ENCODE data around the gene ACER1.
"Not testable (repeated sequence)": the region's sequence is repeated elsewhere in the genome, so short reads cannot be mapped to it uniquely, and the experiment has no call there.

The ACER1 gene

DNA sequence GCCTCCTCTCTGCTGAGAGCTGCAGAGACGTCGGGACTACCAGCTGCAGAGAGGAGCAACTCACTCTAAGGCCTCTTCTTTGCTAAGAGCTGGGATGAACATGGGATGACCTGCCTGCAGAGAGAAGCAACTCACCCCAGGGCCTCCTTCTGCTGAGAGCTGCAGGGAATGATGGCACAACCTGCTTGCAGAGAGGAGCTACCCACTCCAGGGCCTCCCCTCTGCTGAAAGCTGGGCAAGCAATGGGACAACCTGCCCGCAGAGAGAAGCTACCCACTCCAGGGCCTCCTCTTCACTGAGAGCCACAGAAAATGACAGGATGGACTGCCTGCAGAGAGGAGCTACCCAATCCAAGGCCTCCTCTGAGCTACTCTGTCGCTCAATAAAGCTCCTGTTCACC is 46.7 kb downstream of the ACER1 start:
- no peak for DNase-seq

DNA sequence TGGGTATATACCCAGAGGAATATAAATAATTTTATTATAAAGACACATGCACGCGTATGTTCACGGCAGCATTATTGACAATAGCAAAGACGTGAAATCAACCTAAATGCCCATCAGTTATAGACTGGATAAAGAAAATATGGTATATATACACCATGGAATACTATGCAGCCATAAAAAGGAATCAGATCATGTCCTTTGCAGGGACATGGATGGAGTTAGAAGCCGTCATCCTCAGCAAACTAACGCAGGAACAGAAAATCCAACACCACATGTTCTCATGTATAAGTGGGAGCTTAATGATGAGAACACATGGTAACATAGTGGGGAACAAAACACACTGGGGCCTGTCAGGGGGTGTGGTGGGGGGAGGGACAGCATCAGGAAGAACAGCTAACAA is 51.0 kb downstream of the ACER1 start:
- not testable (repeated sequence) for DNase-seq

DNA sequence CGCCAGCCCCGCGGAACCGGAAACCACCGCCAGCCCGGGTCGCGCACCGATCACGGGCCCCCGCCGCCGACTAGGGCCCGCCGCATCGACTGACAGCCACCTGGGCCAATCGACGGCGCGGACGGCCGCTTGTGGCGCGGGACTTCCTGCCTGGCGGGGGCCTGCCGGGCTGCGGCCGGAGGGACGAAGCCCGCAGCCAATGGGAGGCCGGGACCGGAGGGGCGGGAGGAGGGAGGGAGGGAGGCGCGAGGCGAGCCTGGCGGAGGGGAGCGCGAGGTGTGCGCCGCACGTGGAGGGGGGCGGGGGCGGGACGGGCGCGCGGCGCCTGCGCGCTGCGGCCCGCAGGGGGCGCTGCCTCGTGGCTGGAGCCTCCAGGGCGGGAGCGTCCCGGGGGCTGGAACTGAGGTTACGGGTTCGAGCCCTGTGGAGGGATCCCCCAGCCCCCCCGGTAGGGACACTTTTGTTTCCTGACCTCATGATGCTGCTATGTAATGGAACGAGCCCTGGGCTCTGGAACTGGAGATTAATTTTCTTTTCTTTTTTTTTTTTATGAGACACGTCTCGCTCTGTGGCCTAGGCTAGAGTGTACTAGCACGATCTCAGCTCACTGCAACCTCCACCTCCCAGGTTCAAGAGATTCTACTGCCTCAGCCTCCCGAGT is 53.4 kb downstream of the ACER1 start, which contains the start of gene MLLT1:
MLLT1 (minus strand) TSS at position 45 of the 661 bp plus-strand sequence. CDS start 191 bp downstream, outside the sequence.
- peak; percentile 91 for DNase-seq

DNA sequence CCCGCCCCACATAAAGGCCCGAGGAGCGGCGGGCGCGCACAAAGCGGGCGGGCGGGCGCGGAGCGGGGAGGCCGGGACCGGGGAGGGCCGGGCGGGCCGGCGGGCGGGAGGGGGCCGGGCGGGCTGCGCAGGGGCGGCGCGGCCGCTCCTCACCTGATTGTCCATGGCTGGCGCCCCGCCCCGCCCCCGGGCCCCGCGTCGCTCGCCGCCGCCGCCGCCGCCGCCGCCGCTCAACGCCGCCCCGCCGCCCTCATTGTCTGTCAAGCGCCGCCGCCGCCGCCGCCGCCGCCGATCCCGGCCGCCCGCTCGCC is 53.8 kb downstream of the ACER1 start:
- no peak for DNase-seq

DNA sequence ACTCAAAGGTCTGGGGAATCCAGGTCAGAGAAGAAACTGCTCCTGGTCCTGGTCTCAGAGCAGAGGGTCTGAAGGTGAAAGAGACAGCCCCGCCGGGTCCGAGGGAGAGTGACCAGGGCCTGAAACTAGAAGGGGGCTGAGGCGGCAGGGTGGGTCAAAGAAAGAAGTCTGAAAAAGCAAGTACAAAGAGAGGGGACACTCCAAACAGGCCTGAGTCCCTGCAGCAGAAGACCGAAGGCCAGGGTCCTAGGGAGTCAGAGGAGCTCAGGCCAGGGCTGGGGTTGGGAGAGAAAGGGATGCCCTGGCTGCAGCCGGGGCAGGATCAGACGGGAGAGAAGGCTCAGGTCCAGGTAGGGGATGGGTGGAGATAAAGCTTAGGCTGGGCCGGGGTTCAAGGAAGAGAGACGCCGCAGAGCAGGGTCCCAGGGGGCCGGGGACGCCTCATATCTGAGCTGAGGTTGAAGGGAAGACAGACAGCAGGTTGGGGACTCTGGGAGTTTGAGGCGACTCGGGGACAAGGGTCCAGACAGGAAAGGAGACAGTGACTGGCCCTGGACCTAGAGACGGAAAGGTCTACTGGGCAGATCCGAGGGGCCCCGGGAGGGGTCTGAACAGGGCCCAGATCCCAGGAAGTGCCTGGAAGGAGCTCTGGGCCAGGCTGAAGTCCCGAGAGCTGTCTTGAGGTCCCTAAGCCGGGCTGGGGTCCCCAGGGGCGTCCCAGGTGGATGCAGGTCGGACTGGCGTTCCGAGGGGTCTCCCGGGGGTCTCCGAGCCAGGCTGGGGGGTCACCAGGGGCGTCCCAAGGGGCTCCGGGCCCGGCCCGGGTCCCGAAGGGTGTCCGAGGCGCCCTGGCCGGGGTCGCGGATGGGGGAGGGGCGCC is 54.4 kb downstream of the ACER1 start:
- no peak for DNase-seq

DNA sequence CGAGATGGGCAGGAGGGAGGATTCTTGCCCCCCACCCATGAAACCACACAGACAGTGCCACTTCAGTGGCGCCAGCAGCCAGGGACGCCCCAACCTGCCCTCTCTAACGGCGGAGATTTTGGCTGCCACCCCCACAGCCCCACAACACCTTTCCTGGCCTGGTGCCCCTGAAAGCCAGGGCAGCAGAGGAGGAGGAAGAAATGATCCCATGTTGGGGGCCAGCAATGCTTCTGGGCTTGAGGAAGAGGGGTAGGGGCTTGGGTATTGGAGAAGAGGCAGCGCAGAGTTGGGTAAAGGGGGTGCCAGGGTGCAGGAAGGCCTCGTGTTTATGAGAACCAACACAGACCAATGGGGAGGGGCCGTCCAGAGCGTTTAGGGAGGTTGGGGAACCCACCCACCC is 55.4 kb downstream of the ACER1 start:
- DNase-seq: no peak

DNA sequence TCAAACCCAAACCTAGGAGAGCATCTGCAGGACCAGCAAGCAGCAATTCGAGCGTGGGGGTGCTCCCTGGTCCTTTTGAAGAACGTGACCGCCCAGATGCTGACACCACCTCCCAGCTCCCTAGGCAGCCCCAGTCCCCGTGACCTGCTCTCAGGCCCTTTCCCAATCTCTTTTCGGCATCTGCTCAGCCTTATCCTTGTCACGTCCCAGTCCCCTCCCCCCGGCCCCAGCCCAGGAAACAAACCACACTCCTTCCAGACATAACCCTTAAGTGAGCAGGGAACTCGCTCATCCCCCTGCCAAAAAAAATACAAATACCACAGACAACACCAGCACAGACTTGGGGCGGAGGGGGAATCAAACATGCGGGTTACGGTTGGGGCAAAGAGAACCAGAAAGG is 57.0 kb downstream of the ACER1 start:
- DNase-seq: no peak

DNA sequence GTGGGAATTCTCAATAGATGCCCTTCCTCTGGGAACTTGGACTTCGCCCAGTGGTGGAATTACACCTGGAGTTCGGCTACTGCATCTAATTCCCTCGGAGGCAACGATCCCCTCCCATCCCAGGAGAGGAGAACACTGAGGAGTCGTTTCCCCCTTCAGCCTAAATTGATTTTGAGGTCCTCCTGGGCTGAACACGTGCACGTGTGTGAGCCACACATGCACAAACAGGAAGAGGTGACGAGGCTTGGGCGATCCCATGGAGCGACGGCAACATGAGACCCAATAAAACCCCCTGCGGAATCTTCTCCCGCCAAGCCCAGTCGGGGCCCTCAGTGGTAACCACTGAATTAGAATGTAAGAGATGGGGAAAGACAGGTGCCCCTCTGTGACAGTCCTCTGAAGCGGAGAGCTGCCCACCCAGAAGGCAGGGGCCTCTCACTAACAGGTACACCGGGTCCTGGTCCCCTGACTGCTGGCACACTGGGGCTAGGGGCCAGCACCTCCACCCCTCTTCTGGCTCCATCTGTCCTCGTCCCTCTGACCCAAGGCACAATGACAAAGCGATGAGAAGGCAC is 58.2 kb downstream of the ACER1 start:
- DNase-seq: no peak

DNA sequence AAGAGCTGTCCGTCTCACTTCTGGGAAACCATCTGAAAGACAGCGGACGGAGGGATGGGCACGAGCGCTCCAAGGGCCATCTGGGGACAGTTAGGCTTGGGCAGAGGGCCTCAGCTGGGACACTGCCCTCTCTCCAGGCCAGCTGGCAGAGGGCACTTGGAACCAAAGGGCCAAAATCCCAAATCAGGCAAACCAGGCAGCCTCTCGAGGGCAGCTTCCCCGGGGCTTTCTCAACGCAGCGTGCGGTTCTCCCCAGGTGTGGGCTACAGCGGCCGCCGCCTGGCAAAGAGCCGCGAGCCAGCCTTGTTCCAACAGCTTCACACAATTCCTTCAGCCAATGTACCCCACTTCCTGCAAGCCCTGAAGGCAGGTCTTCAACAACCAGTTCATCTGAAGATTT is 58.7 kb downstream of the ACER1 start:
- no peak for DNase-seq

DNA sequence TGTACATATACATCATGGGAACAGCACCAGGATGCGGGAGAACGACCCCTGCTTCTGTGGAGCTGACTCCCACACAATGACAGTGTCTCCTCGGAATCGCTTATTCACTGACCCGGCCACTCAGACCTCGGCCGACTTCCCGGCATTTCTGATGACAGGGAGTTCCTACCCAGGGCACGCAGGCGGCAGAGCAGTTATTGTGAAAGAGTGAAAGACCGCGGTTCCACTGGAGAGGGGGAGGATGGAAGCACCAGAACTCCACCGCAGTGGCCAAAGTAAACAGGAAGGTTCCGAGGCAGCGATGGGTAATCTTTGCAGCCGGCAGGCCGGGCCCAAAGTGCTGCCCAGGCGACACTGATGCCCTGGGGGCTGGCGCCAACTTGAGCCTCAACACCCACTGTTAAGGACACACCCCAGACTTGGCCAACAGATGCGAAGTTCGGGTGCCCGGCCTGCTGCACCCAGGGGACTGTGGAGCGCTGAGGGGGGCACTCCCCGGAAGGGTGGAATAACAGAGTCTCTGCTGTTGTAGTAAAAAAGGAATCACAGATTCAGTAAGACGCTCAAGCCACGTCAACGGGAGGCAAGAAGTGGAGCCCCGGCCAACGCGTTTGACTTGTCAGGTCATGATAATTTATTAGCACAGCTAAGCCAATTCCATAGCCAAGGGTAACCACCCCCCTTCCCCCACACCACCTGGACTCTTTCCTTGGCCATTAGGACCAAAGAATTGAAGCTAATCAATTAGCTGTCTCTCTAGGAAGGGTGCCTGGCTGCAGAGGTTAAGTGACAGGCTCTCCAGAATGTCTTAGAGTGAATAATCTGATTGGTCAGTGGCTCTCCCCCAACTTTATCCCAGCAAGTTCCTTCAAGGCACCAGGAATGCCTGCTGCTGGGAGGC is 59.5 kb downstream of the ACER1 start:
- no peak for DNase-seq

DNA sequence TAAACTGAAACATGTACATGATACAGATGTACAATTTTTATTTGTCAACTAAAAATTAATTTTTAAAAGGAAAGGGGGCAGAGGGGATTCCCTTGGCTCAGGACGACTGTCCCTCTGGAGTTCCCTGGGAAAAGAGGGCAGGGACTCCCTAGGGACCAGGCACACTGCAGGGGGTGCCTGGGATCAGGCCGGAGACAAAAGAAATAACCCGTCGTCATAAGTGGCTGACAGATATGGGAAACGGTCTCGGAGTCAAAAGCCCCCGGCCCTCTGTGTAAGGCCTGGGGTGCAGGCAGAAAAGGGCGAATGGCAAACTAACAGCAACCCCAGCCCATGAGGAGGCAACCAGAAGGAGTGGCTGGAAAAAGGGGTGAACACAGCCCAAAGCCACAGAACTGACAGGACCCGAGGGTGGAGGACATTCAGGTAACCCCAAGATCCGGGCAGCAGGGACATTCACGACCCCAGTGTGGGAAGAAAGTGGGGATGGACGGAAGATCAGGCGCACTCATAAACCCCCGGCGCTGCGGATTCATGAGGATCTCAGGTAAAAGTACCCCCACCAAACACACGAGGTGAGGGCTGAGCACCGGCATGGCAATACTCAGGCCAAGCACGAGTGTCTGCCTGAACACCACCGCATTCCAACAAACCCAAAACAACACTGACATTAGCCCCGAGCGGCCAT is 60.4 kb downstream of the ACER1 start:
- DNase-seq: no peak

DNA sequence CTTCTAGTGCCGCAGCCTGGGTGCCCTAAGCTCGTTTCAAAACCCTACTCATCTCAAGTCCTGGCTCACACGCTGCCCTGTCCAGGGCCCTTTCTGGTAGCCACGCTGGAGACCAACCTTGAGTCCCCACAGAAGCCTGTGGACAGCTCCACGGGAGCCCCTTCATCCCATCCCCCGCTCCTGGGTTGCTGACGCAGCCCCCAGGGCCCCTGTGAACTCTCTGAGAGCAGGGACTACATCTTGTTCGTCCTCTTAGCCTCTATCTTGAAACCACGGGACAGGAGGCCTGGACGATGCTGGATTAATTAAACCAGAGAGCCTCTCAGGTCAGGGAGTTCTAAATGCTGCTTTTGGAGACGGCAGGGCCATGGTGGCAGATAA is 61.0 kb downstream of the ACER1 start:
- no peak for DNase-seq

DNA sequence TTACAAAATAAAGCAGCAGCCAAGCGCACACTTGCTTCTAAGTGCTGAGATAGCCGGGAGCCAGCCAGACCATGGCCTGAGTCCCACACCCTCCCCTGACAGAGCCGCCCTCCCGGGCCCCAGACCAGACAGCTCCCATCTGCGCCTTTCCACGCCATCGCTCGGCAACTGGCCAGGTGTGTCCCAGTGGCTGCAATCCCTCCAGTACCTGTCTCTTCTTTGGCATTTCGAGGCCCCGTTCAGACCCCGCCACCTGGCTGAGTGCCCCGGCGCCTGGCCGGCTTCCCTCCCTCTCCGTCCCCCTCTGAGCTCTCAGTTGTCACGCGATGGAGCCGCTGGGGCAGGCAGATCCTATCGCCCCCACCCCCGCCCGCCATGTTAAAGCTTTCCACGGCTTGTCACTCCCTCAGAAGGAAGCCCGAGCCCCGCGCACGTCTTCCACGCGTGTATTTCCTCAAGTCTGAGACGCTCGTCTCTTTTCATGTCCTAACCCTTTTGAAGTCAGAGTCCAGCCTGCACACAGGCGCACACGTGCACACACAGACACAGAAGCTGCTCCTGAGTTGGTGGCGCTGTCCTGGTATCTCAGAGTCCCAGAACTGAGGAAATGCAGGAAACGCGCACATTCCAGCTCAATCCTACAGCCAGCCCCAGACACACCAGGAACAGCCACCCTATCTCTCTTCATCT is 61.5 kb downstream of the ACER1 start:
- no peak for DNase-seq

DNA sequence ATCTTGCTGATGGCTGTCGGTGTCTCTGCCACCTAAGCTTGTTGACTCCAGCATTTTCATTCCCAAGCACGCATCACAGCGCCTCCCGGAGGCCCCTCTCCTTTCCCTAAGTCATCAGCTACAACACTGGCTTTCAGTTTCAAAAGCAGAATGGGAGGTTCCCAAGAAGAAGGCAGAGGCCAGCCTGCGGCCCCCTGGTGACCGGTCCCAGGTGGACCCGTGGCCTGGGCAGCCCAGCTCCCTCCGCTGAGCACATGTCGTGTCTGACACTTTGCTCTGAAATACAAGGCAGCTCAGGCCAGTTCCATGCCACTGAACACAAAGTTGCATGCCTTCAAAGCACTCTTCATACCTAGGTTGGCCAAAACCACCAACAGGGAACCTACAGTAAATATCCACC is 62.2 kb downstream of the ACER1 start:
- no peak for DNase-seq

DNA sequence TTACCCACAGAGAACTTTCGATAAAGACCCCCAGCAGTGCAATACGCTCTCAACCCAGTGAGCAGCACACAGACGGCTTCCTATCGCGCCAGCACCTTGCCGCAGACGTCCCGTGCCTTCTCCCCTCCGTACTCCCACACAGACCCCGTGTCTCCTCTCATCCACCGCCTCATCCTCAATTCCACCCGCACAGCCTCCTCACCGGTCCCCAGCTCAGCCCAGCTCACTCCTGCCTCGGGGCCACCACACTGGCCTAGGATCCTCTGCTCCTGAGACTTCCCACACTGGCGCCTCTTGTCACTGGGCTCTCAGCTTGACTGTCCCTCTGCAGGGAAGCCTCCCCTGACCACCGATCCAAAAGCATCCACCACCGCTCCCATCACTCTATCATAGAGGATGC is 62.6 kb downstream of the ACER1 start:
- no peak for DNase-seq

DNA sequence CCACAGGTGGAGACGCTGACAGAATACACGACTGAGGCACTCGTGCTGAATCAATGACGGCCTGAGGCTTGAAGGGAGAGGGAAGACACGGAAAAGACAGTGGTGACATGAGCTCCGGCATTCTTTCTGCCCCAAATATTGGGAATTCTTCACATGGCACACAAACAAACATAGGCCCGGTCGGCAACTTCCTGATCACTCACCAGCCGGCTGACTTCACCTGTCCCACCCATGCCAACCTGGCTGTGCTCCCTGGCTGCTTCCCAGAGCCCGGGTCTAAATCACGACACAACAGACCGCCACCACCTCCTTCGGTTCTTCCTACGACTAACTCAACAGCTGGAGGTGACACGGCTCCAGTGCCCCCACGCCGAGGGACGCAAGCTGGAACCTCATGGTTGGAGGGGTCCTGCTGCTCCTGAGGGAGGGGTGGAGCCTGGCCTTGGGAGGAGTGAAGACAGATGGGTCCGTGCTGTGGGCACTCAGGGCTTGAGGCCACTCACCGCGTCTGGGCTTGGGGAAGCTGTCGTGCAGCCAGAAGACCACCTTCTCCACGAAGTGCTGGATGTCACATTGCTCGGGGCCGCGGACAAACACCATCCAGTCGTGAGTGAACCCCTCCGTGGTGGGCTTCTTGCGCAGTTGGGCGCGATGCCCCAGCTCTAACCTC is 63.2 kb downstream of the ACER1 start:
- no peak for DNase-seq

DNA sequence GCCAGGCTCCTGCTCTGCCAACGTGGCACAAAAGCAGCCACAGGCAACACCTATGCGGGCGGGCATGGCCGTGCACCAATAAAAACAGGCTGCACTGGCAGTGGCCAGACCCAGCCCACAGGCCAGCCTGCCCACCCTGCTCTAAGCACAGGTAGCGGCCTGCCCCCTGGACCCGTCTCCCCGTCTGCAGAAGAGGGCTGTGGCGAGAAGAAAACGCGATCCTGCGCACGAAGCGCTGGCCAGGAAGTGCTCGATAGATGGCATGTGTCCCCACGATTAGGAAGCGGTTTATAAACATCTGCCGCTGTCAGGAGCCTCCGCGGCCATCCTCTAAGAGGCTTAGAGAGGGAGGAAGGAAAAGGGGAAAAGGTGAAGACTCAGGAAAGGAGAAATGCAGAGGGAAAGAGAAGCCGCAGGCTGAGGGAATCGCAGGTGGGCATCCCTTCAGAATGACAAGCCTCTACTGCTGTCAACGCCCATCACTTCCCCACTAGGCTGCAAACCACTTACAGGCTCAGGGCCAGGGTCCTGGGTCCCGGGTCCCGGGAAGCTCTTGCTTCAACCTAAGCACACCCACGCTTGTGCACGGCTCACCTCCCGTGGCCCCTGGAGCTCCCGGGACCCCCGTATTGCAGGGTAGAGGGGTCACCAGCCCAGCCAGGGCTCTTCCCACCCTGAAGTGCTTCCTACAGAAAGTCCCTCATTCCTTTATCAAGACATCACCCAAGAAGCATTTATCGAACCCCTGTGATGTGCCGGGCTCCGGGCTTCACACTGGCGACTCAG is 64.1 kb downstream of the ACER1 start:
- DNase-seq: no peak

DNA sequence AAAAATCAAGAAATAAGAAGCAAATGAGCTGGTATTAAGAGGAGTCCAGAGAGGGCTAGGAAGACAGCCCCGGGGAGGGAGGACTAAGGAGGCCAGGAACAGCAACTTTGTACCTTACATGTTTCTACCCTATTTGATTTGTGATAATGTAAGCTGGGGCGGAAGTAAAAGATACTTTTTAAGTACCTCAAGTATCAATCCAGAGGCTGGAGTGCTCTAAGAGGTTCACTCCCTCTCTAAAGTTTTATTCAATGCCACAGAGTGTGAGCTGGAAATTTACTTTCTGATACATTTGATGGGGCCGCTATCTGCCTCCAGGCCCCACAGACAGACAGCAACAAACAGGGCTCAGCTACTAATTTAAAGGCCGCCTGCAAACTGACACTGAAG is 65.0 kb downstream of the ACER1 start:
- no peak for DNase-seq

DNA sequence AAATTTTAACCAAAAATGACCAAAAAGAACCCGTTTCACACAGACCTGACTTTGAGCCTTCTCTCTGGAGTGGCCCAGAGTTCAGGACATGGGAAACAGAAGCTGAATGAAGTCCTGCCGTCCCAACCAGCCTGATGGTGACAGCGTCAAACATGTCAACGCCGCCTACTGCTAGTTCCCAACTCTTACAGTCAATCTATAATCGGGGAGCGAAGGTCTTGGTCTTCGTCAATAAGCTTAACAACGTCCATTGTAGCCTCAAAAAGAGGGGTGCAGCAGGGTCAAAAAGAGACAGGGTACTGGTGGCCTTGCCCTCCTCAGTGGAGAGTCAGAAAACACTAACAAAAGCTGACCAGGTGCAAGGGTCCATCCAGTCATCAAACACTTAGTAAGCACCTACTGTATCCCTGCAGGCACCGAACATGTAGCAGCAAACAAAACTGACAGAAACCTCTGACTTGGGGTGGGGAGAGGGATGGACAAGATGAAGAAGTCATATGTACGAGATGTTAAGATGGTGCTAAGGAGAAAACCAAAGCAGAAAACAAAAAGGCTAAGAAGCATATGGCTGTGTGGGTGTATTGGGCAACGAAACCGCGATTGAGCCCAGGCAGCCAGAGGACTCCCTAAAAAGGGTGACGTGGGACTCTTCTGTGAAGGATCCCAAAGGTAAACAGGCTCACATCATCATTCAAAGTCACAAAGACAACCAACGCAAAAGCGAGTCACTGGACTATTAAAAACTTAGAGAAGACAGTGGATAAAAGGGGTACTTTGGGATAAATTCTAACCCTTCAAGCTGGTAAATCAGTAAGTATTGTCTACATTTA is 65.6 kb downstream of the ACER1 start:
- no peak for DNase-seq

DNA sequence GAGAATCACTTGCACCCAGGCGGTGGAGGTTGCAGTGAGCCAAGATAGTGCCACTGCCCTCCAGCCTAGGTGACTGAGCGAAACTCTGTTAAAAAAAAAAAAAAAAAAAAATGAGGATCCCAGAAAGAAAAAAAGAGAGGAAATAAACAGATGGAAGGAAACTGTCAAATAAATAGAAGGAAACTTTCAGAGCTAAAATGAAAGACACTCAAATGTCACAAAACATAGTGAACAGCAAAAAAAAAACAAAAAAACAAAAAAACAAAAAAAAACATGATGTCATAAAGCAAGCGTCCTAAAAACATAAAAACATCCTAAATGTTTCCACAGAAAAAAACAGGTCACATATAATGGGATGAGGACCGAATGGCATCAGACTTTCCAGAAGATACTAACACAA is 68.6 kb downstream of the ACER1 start:
- no peak for DNase-seq

Measured in T-helper 9 cell (primary cell).